SK-N-SH treated with all-trans-retinoic acid at 6 μM for 48 hours (cell line): ENCODE data around the gene WSCD2.

Experiments
- ATAC-seq: fragments of 200-7000 bp; cut with Tn5 transposase; 3 replicates; pipeline ENCODE4 v1.9.1; 2020; ENCODE audit warnings: mild to moderate bottlenecking, moderate library complexity
- ARNTL ChIP-seq: fragments of 450-650 bp; formaldehyde crosslinking; IDR thresholded peaks from 2 replicates; pipeline ENCODE4 v1.5.0; 2020; ENCODE audit warnings: low read depth, mild to moderate bottlenecking, moderate library complexity, borderline replicate concordance
- BACH2 ChIP-seq: fragments of 250-450 bp; sonication (Bioruptor Pico); IDR thresholded peaks from 2 replicates; pipeline ENCODE4 v1.9.0; 2021; ENCODE audit warnings: mild to moderate bottlenecking, borderline replicate concordance
- CSDC2 ChIP-seq: fragments of 250-450 bp; sonication (Bioruptor Pico); IDR thresholded peaks from 2 replicates; pipeline ENCODE4 v1.5.0; 2020; ENCODE audit warnings: mild to moderate bottlenecking, moderate library complexity
- ESRRG ChIP-seq: fragments of 250-450 bp; sonication (Bioruptor Pico); IDR thresholded peaks from 2 replicates; pipeline ENCODE4 v1.6.1; 2021; ENCODE audit warnings: mild to moderate bottlenecking
- GLIS3 ChIP-seq: fragments of 250-450 bp; sonication (Bioruptor Pico); IDR thresholded peaks from 2 replicates; pipeline ENCODE4 v1.5.0; 2020; ENCODE audit warnings: mild to moderate bottlenecking, moderate library complexity
- ISL1 ChIP-seq: fragments of 250-450 bp; sonication (Bioruptor Pico); IDR thresholded peaks from 2 replicates; pipeline ENCODE4 v2.1.2; 2022; ENCODE audit warnings: mild to moderate bottlenecking, moderate library complexity
- OSR1 ChIP-seq: fragments of 250-450 bp; sonication (Bioruptor Pico); IDR thresholded peaks from 2 replicates; pipeline ENCODE4 v1.8.0; 2022; ENCODE audit warnings: moderate library complexity, mild to moderate bottlenecking, inconsistent platforms
- PPARA ChIP-seq: fragments of 250-450 bp; sonication (Bioruptor Pico); IDR thresholded peaks from 2 replicates; pipeline ENCODE4 v1.5.0; 2020; ENCODE audit warnings: mild to moderate bottlenecking, borderline replicate concordance
- RARB ChIP-seq: fragments of 250-450 bp; sonication (Bioruptor Pico); IDR thresholded peaks from 2 replicates; pipeline ENCODE4 v1.8.0; 2021; ENCODE audit warnings: mild to moderate bottlenecking, moderate library complexity
- TCF4 ChIP-seq: fragments of 250-450 bp; sonication (Bioruptor Pico); IDR thresholded peaks from 2 replicates; pipeline ENCODE4 v1.8.0; 2021; ENCODE audit warnings: mild to moderate bottlenecking, moderate library complexity, borderline replicate concordance
- TOX ChIP-seq: fragments of 250-450 bp; sonication (Bioruptor Pico); IDR thresholded peaks from 2 replicates; pipeline ENCODE4 v1.8.0; 2021; ENCODE audit warnings: mild to moderate bottlenecking, moderate library complexity, borderline replicate concordance
- ZC3H10 ChIP-seq: fragments of 250-450 bp; sonication (Bioruptor Pico); IDR thresholded peaks from 2 replicates; pipeline ENCODE4 v1.5.1; 2021; ENCODE audit warnings: mild to moderate bottlenecking, moderate library complexity
- ZFP3 ChIP-seq: fragments of 250-450 bp; sonication (Bioruptor Pico); IDR thresholded peaks from 2 replicates; pipeline ENCODE4 v1.5.0; 2020; ENCODE audit warnings: mild to moderate bottlenecking, moderate library complexity
- ZFP30 ChIP-seq: fragments of 450-650 bp; formaldehyde crosslinking; IDR thresholded peaks from 2 replicates; pipeline ENCODE4 v1.5.0; 2022; ENCODE audit warnings: mild to moderate bottlenecking, moderate library complexity
- ZNF565 ChIP-seq: fragments of 450-650 bp; formaldehyde crosslinking; conservative IDR thresholded peaks from 2 replicates; pipeline ENCODE4 v1.5.0; 2020; ENCODE audit warnings: low read depth, mild to moderate bottlenecking, moderate library complexity
- ZNF70 ChIP-seq: fragments of 450-650 bp; formaldehyde crosslinking; IDR thresholded peaks from 2 replicates; pipeline ENCODE4 v1.5.0; 2020; ENCODE audit warnings: mild to moderate bottlenecking, moderate library complexity
- ZNF8 ChIP-seq: fragments of 450-650 bp; formaldehyde crosslinking; IDR thresholded peaks from 2 replicates; pipeline ENCODE4 v1.5.0; 2020; ENCODE audit warnings: mild to moderate bottlenecking, moderate library complexity
- TF ChIP-seq, protein P1 (sequence below): fragments of 250-450 bp; sonication (Bioruptor Pico); IDR thresholded peaks from 2 replicates; pipeline ENCODE4 v1.5.1; 2021; ENCODE audit warnings: mild to moderate bottlenecking, moderate library complexity
- TF ChIP-seq, protein P2 (sequence below): fragments of 250-450 bp; sonication (Bioruptor Pico); IDR thresholded peaks from 2 replicates; pipeline ENCODE4 v1.5.1; 2020; ENCODE audit warnings: low read depth, mild to moderate bottlenecking, moderate library complexity
- TF ChIP-seq, protein P3 (sequence below): fragments of 250-450 bp; sonication (Bioruptor Pico); IDR thresholded peaks from 2 replicates; pipeline ENCODE4 v1.8.0; 2020; ENCODE audit warnings: mild to moderate bottlenecking, moderate library complexity, borderline replicate concordance

Gene WSCD2

DNA sequence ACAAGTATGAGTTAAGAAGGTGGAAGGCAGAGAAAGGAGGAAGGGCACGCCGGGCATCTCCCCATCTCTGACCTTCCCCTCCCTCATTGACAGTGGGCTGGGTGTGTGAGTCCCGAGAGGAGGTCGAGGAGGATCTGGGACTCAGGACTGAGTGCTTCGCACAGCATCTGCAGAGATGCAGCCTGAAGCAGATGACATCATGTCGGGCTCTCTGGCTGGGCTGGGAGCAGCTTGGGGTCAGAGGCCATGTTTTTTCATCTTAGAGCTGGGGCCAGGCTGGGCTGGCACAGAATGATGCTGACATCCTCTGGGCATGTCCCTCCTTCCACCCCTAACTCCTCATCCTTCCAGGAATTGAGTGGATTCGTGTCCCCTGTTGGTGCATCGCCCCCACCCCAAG is 166.6 kb downstream of the WSCD2 start:
- ATAC-seq = no peak
- TF ChIP-seq GLIS3 (CRISPR knock-in tag) (no peak), OSR1 (no peak)
- TF ChIP-seq, protein P1, sequence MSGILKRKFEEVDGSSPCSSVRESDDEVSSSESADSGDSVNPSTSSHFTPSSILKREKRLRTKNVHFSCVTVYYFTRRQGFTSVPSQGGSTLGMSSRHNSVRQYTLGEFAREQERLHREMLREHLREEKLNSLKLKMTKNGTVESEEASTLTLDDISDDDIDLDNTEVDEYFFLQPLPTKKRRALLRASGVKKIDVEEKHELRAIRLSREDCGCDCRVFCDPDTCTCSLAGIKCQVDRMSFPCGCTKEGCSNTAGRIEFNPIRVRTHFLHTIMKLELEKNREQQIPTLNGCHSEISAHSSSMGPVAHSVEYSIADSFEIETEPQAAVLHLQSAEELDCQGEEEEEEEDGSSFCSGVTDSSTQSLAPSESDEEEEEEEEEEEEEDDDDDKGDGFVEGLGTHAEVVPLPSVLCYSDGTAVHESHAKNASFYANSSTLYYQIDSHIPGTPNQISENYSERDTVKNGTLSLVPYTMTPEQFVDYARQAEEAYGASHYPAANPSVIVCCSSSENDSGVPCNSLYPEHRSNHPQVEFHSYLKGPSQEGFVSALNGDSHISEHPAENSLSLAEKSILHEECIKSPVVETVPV = no peak

DNA sequence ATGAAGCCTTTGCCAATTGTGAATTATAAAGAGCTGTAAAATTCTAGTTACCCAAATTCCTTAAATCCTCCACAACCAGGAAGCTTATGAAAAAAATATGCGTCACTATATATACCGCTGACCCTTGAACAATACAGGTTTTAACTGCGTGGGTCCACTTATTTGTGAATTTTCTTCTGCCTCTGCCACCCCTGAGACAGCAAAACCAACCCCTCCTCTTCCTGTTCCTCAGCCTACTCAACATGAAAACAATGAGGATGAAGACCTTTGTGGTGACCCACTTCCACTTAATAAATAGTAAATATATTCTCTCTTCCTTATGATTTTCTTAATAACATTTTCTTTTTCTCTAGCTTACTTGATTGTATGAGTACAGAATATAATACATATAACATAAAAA is 167.9 kb downstream of the WSCD2 start:
- ATAC-seq = no peak
- TF ChIP-seq PPARA (no peak), ZFP30 (CRISPR knock-in tag) (no peak), ZNF70 (CRISPR knock-in tag) (no peak), TOX (no peak), CSDC2 (CRISPR knock-in tag) (no peak), ZNF565 (CRISPR knock-in tag) (no peak), ZC3H10 (CRISPR knock-in tag) (no peak), ISL1 (CRISPR knock-in tag) (no peak), GLIS3 (CRISPR knock-in tag) (no peak), BACH2 (CRISPR knock-in tag) (no peak), TCF4 (CRISPR knock-in tag) (no peak), OSR1 (no peak), ARNTL (CRISPR knock-in tag) (no peak)
- TF ChIP-seq, protein P2, sequence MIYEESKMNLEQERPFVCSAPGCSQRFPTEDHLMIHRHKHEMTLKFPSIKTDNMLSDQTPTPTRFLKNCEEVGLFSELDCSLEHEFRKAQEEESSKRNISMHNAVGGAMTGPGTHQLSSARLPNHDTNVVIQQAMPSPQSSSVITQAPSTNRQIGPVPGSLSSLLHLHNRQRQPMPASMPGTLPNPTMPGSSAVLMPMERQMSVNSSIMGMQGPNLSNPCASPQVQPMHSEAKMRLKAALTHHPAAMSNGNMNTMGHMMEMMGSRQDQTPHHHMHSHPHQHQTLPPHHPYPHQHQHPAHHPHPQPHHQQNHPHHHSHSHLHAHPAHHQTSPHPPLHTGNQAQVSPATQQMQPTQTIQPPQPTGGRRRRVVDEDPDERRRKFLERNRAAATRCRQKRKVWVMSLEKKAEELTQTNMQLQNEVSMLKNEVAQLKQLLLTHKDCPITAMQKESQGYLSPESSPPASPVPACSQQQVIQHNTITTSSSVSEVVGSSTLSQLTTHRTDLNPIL (CRISPR knock-in tag) = no peak
- TF ChIP-seq, protein P3, sequence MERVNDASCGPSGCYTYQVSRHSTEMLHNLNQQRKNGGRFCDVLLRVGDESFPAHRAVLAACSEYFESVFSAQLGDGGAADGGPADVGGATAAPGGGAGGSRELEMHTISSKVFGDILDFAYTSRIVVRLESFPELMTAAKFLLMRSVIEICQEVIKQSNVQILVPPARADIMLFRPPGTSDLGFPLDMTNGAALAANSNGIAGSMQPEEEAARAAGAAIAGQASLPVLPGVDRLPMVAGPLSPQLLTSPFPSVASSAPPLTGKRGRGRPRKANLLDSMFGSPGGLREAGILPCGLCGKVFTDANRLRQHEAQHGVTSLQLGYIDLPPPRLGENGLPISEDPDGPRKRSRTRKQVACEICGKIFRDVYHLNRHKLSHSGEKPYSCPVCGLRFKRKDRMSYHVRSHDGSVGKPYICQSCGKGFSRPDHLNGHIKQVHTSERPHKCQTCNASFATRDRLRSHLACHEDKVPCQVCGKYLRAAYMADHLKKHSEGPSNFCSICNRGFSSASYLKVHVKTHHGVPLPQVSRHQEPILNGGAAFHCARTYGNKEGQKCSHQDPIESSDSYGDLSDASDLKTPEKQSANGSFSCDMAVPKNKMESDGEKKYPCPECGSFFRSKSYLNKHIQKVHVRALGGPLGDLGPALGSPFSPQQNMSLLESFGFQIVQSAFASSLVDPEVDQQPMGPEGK = no peak

DNA sequence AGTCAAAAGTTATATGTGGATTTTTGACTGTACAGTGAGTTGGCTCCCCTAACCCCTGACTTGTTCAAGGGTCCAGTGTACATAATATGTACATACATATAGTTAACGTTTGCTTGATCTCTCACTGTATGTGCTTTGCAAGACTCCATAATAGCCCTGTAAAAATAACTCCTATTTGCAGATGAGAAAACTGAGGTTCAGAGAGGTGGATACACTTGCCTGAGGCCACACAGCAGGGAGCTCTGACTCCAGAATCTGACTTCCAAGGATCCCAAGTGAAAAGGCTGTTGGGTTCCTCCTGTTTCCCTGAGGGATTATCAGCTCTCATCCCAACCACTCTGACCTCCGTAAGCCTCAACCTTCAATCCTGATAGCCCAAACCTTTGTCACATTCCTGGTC is 168.3 kb downstream of the WSCD2 start:
- TF ChIP-seq ZFP3 (CRISPR knock-in tag) = no peak
- TF ChIP-seq, protein P1 = no peak
- TF ChIP-seq ESRRG (CRISPR knock-in tag) = no peak
- no peak for TF ChIP-seq BACH2 (CRISPR knock-in tag)
- no peak for TF ChIP-seq ZNF8
- no peak for ATAC-seq

DNA sequence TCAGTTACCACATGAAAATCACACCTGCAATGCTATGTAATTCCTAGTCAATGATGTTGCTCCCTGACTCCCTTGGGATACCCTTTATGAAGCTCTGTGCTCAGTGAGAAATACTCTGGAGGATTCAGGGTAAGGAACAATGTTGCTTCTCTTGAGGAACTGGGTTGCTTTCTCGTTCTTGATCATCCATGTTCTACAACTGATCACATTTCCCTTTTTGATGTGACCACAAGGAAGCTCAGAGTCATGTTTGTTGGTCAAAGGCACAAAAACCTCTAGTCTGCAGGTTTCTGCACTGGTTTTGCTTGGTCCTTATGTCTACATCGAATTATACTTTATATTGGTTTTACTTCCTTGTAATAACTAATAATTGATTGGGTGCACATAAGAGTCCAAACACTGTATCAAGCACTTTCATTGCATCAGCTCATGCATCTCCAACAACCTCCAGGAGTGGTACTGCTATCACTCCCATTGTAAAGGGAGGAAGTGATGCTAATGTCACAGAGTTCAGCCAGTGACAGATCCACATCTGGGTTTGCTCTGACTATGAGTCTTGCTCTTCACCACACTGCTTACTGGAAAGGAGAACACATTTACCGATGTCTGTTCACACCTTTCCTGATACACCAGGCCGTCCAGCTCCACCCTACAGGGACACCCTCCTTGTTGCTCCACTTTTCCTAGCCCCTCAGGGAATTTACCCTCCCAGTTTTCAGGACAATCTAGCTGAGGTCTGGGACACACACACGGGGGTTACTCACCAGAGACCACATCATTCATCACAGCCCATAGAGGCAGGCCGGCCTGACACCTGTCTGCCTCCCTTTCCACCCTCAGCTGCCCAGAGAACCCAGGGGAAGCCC is 169.0 kb downstream of the WSCD2 start:
- ATAC-seq = no peak
- TF ChIP-seq RARB (CRISPR knock-in tag) (no peak), OSR1 (no peak), ZNF565 (CRISPR knock-in tag) (no peak), ARNTL (CRISPR knock-in tag) (no peak), TOX (no peak), CSDC2 (CRISPR knock-in tag) (no peak), TCF4 (CRISPR knock-in tag) (no peak), ZFP30 (CRISPR knock-in tag) (no peak), ESRRG (CRISPR knock-in tag) (no peak)
- TF ChIP-seq, protein P2 (CRISPR knock-in tag) = no peak
- TF ChIP-seq, protein P1 = no peak
